ENCODE data around the gene E2F4.

The E2F4 gene

GRCh38 chr16:67157892-67158635 lies 33.9 kb upstream of the E2F4 start:
- no peak for DNase-seq

GRCh38 chr16:67158637-67159600 lies 33.0 kb upstream of the E2F4 start:
- peak; percentile 96 for DNase-seq

- no peak for DNase-seq
Measured at GRCh38 chr16:67161595-67162058, 30.3 kb upstream of the E2F4 start.

- no peak for DNase-seq
Measured at GRCh38 chr16:67162506-67163163, 29.3 kb upstream of the E2F4 start.

- DNase-seq = no peak
Measured at GRCh38 chr16:67163164-67163998, 28.6 kb upstream of the E2F4 start.

GRCh38 chr16:67163999-67164558 lies 27.9 kb upstream of the E2F4 start:
- no peak for DNase-seq

- peak; percentile 72 for DNase-seq
Measured at GRCh38 chr16:67164599-67165061, 27.3 kb upstream of the E2F4 start, which contains the start of gene HSF4. Gene HSF4, plus strand, starts transcription at chr16:67164745. Its CDS starts 67 bp downstream, at chr16:67164812.

GRCh38 chr16:67165121-67166078 lies 26.6 kb upstream of the E2F4 start:
- DNase-seq = no peak

- no peak for DNase-seq
Measured at GRCh38 chr16:67166110-67166547, 25.8 kb upstream of the E2F4 start.

- no peak for DNase-seq
Measured at GRCh38 chr16:67166598-67167168, 25.3 kb upstream of the E2F4 start.

GRCh38 chr16:67167588-67167987 lies 24.4 kb upstream of the E2F4 start:
- DNase-seq = no peak

- DNase-seq = no peak
Measured at GRCh38 chr16:67169011-67169451, 22.9 kb upstream of the E2F4 start.

GRCh38 chr16:67169642-67170167 lies 22.2 kb upstream of the E2F4 start:
- no peak for DNase-seq

- peak; percentile 94 for DNase-seq
Measured at GRCh38 chr16:67170168-67170948, 21.6 kb upstream of the E2F4 start, which contains the start of gene NOL3. Gene NOL3, plus strand, starts transcription at chr16:67170538.

- DNase-seq = no peak
Measured at GRCh38 chr16:67170949-67171649, 20.9 kb upstream of the E2F4 start.

- no peak for DNase-seq
Measured at GRCh38 chr16:67173323-67173722, 18.6 kb upstream of the E2F4 start.

GRCh38 chr16:67173808-67174705 lies 17.9 kb upstream of the E2F4 start:
- peak; percentile 73 for DNase-seq

Data from suppressor macrophage treated with lipopolysaccharide for 4 hours (primary cell).